Neural progenitor cell (in vitro differentiated cells): Measurements from ENCODE around the gene STX1B. TPM values are rescaled to one million over a fixed set of nuclear protein-coding genes. Genes with fewer than 3 reads are reported as not detected.
A peak's percentile ranks its signal among the peaks of the same experiment; 100 is the strongest.

Source experiments
- DNase-seq: peaks from one replicate; pipeline ENCODE4 v3.0.0-alpha.2; 2016; ENCODE audit warnings: low spot score
- H2AFZ ChIP-seq: fragments of 200-600 bp; sonication (generic); replicated peaks from 2 replicates; pipeline ENCODE4 v1.6.1; 2016; ENCODE audit warnings: antibody characterized with exemption
- H3F3A ChIP-seq: fragments of 200-600 bp; sonication (generic); 2 replicates; pipeline ENCODE4 v1.6.1; 2016; ENCODE audit warnings: antibody characterized with exemption, low read depth
- H3K27ac ChIP-seq: fragments of 200-600 bp; sonication (generic); 2 replicates; pipeline ENCODE4 v1.5.1; 2016; ENCODE audit warnings: mild to moderate bottlenecking
- H3K27me3 ChIP-seq: fragments of 200-600 bp; sonication (generic); 2 replicates; pipeline ENCODE4 v1.6.1; 2016; ENCODE audit warnings: mild to moderate bottlenecking, moderate library complexity
- H3K36me3 ChIP-seq: fragments of 200-600 bp; sonication (generic); 2 replicates; pipeline ENCODE4 v1.5.1; 2016
- H3K4me1 ChIP-seq: fragments of 200-600 bp; sonication (generic); 2 replicates; pipeline ENCODE4 v1.6.1; 2016; ENCODE audit warnings: mixed run types
- H3K4me2 ChIP-seq: fragments of 200-600 bp; sonication (generic); 2 replicates; pipeline ENCODE4 v1.6.1; 2016
- H3K4me3 ChIP-seq: fragments of 200-600 bp; sonication (generic); 2 replicates; pipeline ENCODE4 v1.5.1; 2016
- H3K79me2 ChIP-seq: fragments of 200-600 bp; sonication (generic); 2 replicates; pipeline ENCODE4 v1.6.1; 2016; ENCODE audit warnings: low read depth
- H3K9ac ChIP-seq: fragments of 200-600 bp; sonication (generic); 2 replicates; pipeline ENCODE4 v1.6.1; 2016
- H3K9me3 ChIP-seq: fragments of 200-600 bp; sonication (generic); 2 replicates; pipeline ENCODE4 v1.5.1; 2016; ENCODE audit warnings: low read depth
- H4K20me1 ChIP-seq: fragments of 200-600 bp; sonication (generic); 2 replicates; pipeline ENCODE4 v1.6.1; 2016; ENCODE audit warnings: low read depth
- H3K27ac Mint-ChIP-seq: 3 replicates; pipeline ENCODE4 v1.8.0; 2021; ENCODE audit warnings: mixed read lengths
- H3K27me3 Mint-ChIP-seq: 2 replicates; pipeline ENCODE4 v1.8.0; 2022; ENCODE audit warnings: low read depth, mild to moderate bottlenecking, inconsistent platforms, moderate library complexity, mixed read lengths; ENCODE audit not compliant: insufficient read depth
- H3K36me3 Mint-ChIP-seq: 3 replicates; pipeline ENCODE4 v1.8.0; 2021; ENCODE audit warnings: mixed read lengths
- H3K4me1 Mint-ChIP-seq: 3 replicates; pipeline ENCODE4 v1.8.0; 2021; ENCODE audit warnings: mixed read lengths
- H3K4me3 Mint-ChIP-seq: 3 replicates; pipeline ENCODE4 v1.8.0; 2021; ENCODE audit warnings: mild to moderate bottlenecking, moderate library complexity, mixed read lengths
- H3K9me3 Mint-ChIP-seq: 3 replicates; pipeline ENCODE4 v1.8.0; 2020; ENCODE audit warnings: mixed read lengths
- EZH2 ChIP-seq: fragments of 200-600 bp; sonication (generic); IDR thresholded peaks from 2 replicates; pipeline ENCODE4 v1.6.1; 2017; ENCODE audit warnings: antibody characterized with exemption, mild to moderate bottlenecking, moderate library complexity
- EZH2phosphoT487 ChIP-seq: fragments of 200-600 bp; sonication (generic); IDR thresholded peaks from 2 replicates; pipeline ENCODE4 v1.6.1; 2017; ENCODE audit warnings: antibody characterized with exemption
- total RNA-seq: library from RNA; depleted of rRNA; stranded (reverse); fragments of >200 nt; gene quantifications from 2 replicates; pipeline ENCODE4 v1.2.3, GENCODE V29; 2015; ENCODE audit warnings: low replicate concordance
- TF ChIP-seq, protein P1 (sequence below): fragments of 200-600 bp; sonication (generic); IDR thresholded peaks from 2 replicates; pipeline ENCODE4 v1.5.1; 2017; ENCODE audit warnings: antibody characterized with exemption, mild to moderate bottlenecking

The STX1B gene
- total RNA-seq, 1 donor from 2014 or later: 7.3 TPM

DNA sequence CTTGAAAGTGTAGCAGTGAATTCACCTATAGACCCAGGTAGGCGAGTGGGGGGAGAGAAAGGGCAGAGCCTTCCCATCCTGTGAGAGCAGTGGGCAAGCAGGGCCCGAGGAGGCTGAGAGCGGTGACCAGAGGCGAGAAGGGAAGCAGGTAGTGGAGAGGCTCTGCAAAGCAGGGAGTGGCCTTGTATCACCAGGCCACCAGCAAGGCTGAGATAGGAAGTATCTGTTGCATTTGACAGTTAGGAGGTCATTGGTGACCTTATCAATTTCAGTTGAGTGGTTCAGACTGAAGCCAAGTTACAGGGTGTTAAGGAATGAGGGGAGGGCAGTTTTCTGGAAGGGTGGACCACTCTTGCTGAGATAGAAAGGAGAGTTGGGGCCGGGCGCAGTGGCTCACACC, 36.1 kb downstream of the STX1B start:
- no peak overlapping the region for H3K4me3 ChIP-seq
- H3K27ac ChIP-seq: no peak overlapping the region
- H3K27me3 Mint-ChIP-seq: peaks cover 7% of the 10 kb centered on the region
- no peak overlapping the region for H3K4me3 Mint-ChIP-seq
- H2AFZ ChIP-seq: no peak overlapping the region
- DNase-seq: no peak
- TF ChIP-seq, protein P1, sequence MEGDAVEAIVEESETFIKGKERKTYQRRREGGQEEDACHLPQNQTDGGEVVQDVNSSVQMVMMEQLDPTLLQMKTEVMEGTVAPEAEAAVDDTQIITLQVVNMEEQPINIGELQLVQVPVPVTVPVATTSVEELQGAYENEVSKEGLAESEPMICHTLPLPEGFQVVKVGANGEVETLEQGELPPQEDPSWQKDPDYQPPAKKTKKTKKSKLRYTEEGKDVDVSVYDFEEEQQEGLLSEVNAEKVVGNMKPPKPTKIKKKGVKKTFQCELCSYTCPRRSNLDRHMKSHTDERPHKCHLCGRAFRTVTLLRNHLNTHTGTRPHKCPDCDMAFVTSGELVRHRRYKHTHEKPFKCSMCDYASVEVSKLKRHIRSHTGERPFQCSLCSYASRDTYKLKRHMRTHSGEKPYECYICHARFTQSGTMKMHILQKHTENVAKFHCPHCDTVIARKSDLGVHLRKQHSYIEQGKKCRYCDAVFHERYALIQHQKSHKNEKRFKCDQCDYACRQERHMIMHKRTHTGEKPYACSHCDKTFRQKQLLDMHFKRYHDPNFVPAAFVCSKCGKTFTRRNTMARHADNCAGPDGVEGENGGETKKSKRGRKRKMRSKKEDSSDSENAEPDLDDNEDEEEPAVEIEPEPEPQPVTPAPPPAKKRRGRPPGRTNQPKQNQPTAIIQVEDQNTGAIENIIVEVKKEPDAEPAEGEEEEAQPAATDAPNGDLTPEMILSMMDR: no peak
- TF ChIP-seq EZH2 (no peak), EZH2phosphoT487 (no peak)
- no peaks in the 10 kb centered on the region for H3K36me3 ChIP-seq
- no peaks in the 10 kb centered on the region for H3K9me3 ChIP-seq
- H3K4me1 ChIP-seq: no peaks in the 10 kb centered on the region
- no peaks in the 10 kb centered on the region for H3F3A ChIP-seq
- peaks cover 42% of the 10 kb centered on the region for H3K36me3 Mint-ChIP-seq
- peaks cover 10% of the 10 kb centered on the region for H4K20me1 ChIP-seq
- H3K27me3 ChIP-seq: no peaks in the 10 kb centered on the region
- no peak overlapping the region for H3K9ac ChIP-seq
- no peaks in the 10 kb centered on the region for H3K4me1 Mint-ChIP-seq
- H3K9me3 Mint-ChIP-seq: no peaks in the 10 kb centered on the region
- no peak overlapping the region for H3K27ac Mint-ChIP-seq
- no peak overlapping the region for H3K4me2 ChIP-seq
- H3K79me2 ChIP-seq: no peaks in the 10 kb centered on the region

DNA sequence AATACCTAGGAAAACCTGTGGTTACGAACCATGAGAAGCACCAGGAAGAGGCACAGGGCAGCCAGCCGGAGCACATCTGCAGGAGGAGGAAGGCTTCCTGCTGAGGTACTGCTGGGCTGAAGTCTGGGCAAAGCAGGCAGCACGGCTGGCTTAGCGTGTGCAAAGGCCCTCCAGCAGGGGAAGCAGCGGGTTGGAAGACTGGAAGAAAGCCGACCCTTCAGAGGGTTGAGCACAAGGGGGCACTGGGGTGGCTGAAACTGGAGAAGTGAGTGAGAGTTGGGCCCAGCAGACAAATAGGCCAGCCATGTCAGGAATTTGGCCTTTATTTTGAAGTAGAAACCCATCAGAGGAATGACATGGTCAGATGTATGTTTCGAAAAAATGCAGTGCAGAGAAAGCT, 37.6 kb downstream of the STX1B start:
- H3K36me3 Mint-ChIP-seq: peaks cover 39% of the 10 kb centered on the region
- no peaks in the 10 kb centered on the region for H3K4me1 Mint-ChIP-seq
- H3K4me3 ChIP-seq: no peak overlapping the region
- DNase-seq: peak; percentile 40
- peaks cover 7% of the 10 kb centered on the region for H3K27me3 Mint-ChIP-seq
- no peak overlapping the region for H3K4me3 Mint-ChIP-seq
- no peak overlapping the region for H3K9ac ChIP-seq
- no peaks in the 10 kb centered on the region for H3F3A ChIP-seq
- H2AFZ ChIP-seq: no peak overlapping the region
- H3K27ac ChIP-seq: no peak overlapping the region
- H3K27ac Mint-ChIP-seq: no peak overlapping the region
- no peaks in the 10 kb centered on the region for H3K4me1 ChIP-seq
- H4K20me1 ChIP-seq: peaks cover 5% of the 10 kb centered on the region
- H3K36me3 ChIP-seq: no peaks in the 10 kb centered on the region
- no peak overlapping the region for H3K4me2 ChIP-seq
- no peaks in the 10 kb centered on the region for H3K27me3 ChIP-seq
- H3K9me3 ChIP-seq: no peaks in the 10 kb centered on the region
- no peaks in the 10 kb centered on the region for H3K79me2 ChIP-seq
- H3K9me3 Mint-ChIP-seq: no peaks in the 10 kb centered on the region
- TF ChIP-seq EZH2phosphoT487: no peak
- no peak for TF ChIP-seq EZH2
- TF ChIP-seq, protein P1: peak; percentile 15

DNA sequence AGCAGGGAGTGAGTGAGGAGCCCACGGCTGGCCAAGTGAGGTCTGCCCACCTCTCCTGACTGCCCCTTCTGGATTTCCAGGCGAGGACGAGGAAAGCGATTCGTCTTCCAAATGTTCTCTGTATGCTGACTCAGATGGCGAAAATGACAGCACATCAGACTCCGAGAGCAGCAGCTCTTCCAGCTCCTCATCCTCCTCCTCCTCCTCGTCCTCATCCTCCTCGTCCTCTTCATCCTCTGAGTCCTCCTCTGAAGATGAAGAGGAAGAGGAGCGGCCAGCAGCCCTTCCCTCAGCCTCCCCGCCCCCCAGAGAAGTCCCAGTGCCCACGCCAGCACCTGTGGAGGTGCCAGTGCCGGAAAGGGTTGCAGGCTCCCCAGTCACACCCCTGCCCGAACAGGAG, 39.1 kb downstream of the STX1B start:
- Histone ChIP-seq H3K79me2 (no peaks in the 10 kb centered on the region), H2AFZ (no peak overlapping the region), H3K9ac (no peak overlapping the region), H3K36me3 (no peaks in the 10 kb centered on the region), H3K27me3 (no peaks in the 10 kb centered on the region), H4K20me1 (no peaks in the 10 kb centered on the region), H3K27ac (no peak overlapping the region), H3K4me2 (no peak overlapping the region), H3K4me3 (no peak overlapping the region), H3K4me1 (no peaks in the 10 kb centered on the region), H3K9me3 (no peaks in the 10 kb centered on the region), H3F3A (no peaks in the 10 kb centered on the region)
- Mint-ChIP-seq H3K36me3 (peaks cover 43% of the 10 kb centered on the region), H3K4me1 (no peaks in the 10 kb centered on the region), H3K27ac (no peak overlapping the region), H3K9me3 (no peaks in the 10 kb centered on the region), H3K4me3 (no peak overlapping the region), H3K27me3 (peaks cover 9% of the 10 kb centered on the region)
- TF ChIP-seq EZH2: no peak
- TF ChIP-seq, protein P1: no peak
- no peak for TF ChIP-seq EZH2phosphoT487
- DNase-seq: no peak
